H9 (cell line): ENCODE measurements around the gene CDKN2D. TPM values are rescaled to one million over a fixed set of nuclear protein-coding genes. Genes with fewer than 3 reads are reported as not detected.

Experiments
- DNase-seq: peaks from one replicate; pipeline ENCODE4 v3.0.0-alpha.2; 2017
- H2AFZ ChIP-seq: one replicate; pipeline ENCODE4 v1.6.1; 2013; ENCODE audit warnings: mild to moderate bottlenecking, low read length, control low read depth, moderate library complexity
- H2AK5ac ChIP-seq: 2 replicates; pipeline ENCODE4 v1.6.1; 2013; ENCODE audit warnings: low read length, control low read depth, mixed read lengths; ENCODE audit not compliant: insufficient read length
- H2BK120ac ChIP-seq: one replicate; pipeline ENCODE4 v1.6.1; 2013; ENCODE audit warnings: low read depth, mild to moderate bottlenecking, low read length, control low read depth, inconsistent platforms; ENCODE audit not compliant: poor library complexity, severe bottlenecking
- H2BK12ac ChIP-seq: 2 replicates; pipeline ENCODE4 v1.6.1; 2013; ENCODE audit warnings: low read length, control low read depth, mixed read lengths, low read depth; ENCODE audit not compliant: insufficient read length
- H2BK15ac ChIP-seq: 2 replicates; pipeline ENCODE4 v1.6.1; 2013; ENCODE audit warnings: low read depth, low read length, control low read depth
- H2BK20ac ChIP-seq: one replicate; pipeline ENCODE4 v1.6.1; 2013; ENCODE audit warnings: low read depth, mild to moderate bottlenecking, low read length, control low read depth, inconsistent platforms; ENCODE audit not compliant: poor library complexity, severe bottlenecking
- H2BK5ac ChIP-seq: 2 replicates; pipeline ENCODE4 v1.6.1; 2013; ENCODE audit warnings: low read length, control low read depth, mixed read lengths; ENCODE audit not compliant: insufficient read length
- H3K14ac ChIP-seq: 2 replicates; pipeline ENCODE4 v1.6.1; 2013; ENCODE audit warnings: low read length, control low read depth; ENCODE audit not compliant: insufficient read depth
- H3K18ac ChIP-seq: 2 replicates; pipeline ENCODE4 v1.6.1; 2013; ENCODE audit warnings: low read depth, mild to moderate bottlenecking, mixed read lengths, low read length, control low read depth; ENCODE audit not compliant: insufficient read length
- H3K23ac ChIP-seq: 2 replicates; pipeline ENCODE4 v1.6.1; 2013; ENCODE audit warnings: low read length, control low read depth, mixed read lengths, low read depth; ENCODE audit not compliant: insufficient read length
- H3K23me2 ChIP-seq: 2 replicates; pipeline ENCODE4 v1.6.1; 2013; ENCODE audit warnings: low read depth, mild to moderate bottlenecking, mixed read lengths, low read length, control low read depth; ENCODE audit not compliant: insufficient read length, poor library complexity, severe bottlenecking
- H3K27ac ChIP-seq: 2 replicates; pipeline ENCODE4 v1.5.1; 2013; ENCODE audit warnings: low read length, control low read depth, mixed read lengths, low read depth; ENCODE audit not compliant: insufficient read length
- H3K27me3 ChIP-seq: 2 replicates; pipeline ENCODE4 v1.6.1; 2013; ENCODE audit warnings: low read length, control low read depth, inconsistent platforms; ENCODE audit not compliant: insufficient read depth
- H3K4ac ChIP-seq: 2 replicates; pipeline ENCODE4 v1.6.1; 2013; ENCODE audit warnings: low read depth, mild to moderate bottlenecking, control low read depth, inconsistent platforms, low read length, moderate library complexity
- H3K4me1 ChIP-seq: 2 replicates; pipeline ENCODE4 v1.6.1; 2013; ENCODE audit warnings: low read length, control low read depth, inconsistent platforms; ENCODE audit not compliant: insufficient read depth
- H3K4me2 ChIP-seq: 2 replicates; pipeline ENCODE4 v1.6.1; 2013; ENCODE audit warnings: low read length, control low read depth, mixed read lengths; ENCODE audit not compliant: insufficient read length, insufficient read depth
- H3K56ac ChIP-seq: 2 replicates; pipeline ENCODE4 v1.6.1; 2013; ENCODE audit warnings: low read depth, mild to moderate bottlenecking, mixed read lengths, low read length, control low read depth; ENCODE audit not compliant: insufficient read length
- H3K79me1 ChIP-seq: 2 replicates; pipeline ENCODE4 v1.6.1; 2013; ENCODE audit warnings: low read depth, mild to moderate bottlenecking, moderate library complexity, low read length, control low read depth, inconsistent platforms; ENCODE audit not compliant: insufficient read depth, poor library complexity, severe bottlenecking
- H3K79me2 ChIP-seq: 2 replicates; pipeline ENCODE4 v1.6.1; 2013; ENCODE audit warnings: low read length, control low read depth, inconsistent platforms; ENCODE audit not compliant: insufficient read depth
- H3K9ac ChIP-seq: 2 replicates; pipeline ENCODE4 v1.6.1; 2013; ENCODE audit warnings: low read length, control low read depth, mixed read lengths; ENCODE audit not compliant: insufficient read length; ENCODE audit errors: extremely low read depth
- H3K9me3 ChIP-seq: one replicate; pipeline ENCODE4 v1.6.1; 2013; ENCODE audit warnings: low read depth, low read length, inconsistent platforms; ENCODE audit not compliant: control insufficient read depth
- H3T11ph ChIP-seq: one replicate; pipeline ENCODE4 v1.6.1; 2013; ENCODE audit warnings: mild to moderate bottlenecking, low read length, control low read depth, inconsistent platforms
- H4K20me1 ChIP-seq: one replicate; pipeline ENCODE4 v1.6.1; 2013; ENCODE audit not compliant: control insufficient read depth, insufficient read length, insufficient read depth
- H4K5ac ChIP-seq: 2 replicates; pipeline ENCODE4 v1.6.1; 2013; ENCODE audit warnings: low read depth, mild to moderate bottlenecking, mixed read lengths, low read length, control low read depth; ENCODE audit not compliant: insufficient read length
- H4K8ac ChIP-seq: replicated peaks from 2 replicates; pipeline ENCODE4 v1.6.1; 2013; ENCODE audit warnings: low read length, control low read depth, mixed read lengths, low read depth; ENCODE audit not compliant: insufficient read length
- H4K91ac ChIP-seq: 2 replicates; pipeline ENCODE4 v1.6.1; 2013; ENCODE audit warnings: low read depth, mild to moderate bottlenecking, moderate library complexity, mixed read lengths, low read length, control low read depth; ENCODE audit not compliant: insufficient read length
- H3K27ac Mint-ChIP-seq, 3 experiments: 2 replicates in 2 of 3; 3 replicates in 1 of 3; pipeline ENCODE4 v1.8.0; 2020 to 2021; ENCODE audit warnings: mixed read lengths in 3 of 3, mild to moderate bottlenecking in 1 of 3, moderate library complexity in 1 of 3
- H3K27me3 Mint-ChIP-seq: 2 replicates; pipeline ENCODE4 v1.8.0; 2021; ENCODE audit warnings: low read depth, mild to moderate bottlenecking, moderate library complexity, mixed read lengths
- H3K36me3 Mint-ChIP-seq, 3 experiments: 2 replicates in 2 of 3; 3 replicates in 1 of 3; pipeline ENCODE4 v1.8.0; 2020 to 2021; ENCODE audit warnings: low read depth in 3 of 3, mixed read lengths in 3 of 3; ENCODE audit not compliant: insufficient read depth in 1 of 3
- H3K4me1 Mint-ChIP-seq, 2 experiments: 2 replicates each; pipeline ENCODE4 v1.8.0; 2020; ENCODE audit warnings: mixed read lengths in 2 of 2
- H3K4me3 Mint-ChIP-seq, 2 experiments: 2 replicates in 1 of 2; 3 replicates in 1 of 2; pipeline ENCODE4 v1.8.0; 2020 to 2021; ENCODE audit warnings: mild to moderate bottlenecking in 2 of 2, mixed read lengths in 2 of 2, moderate library complexity in 1 of 2
- H3K9me3 Mint-ChIP-seq, 2 experiments: 2 replicates in 1 of 2; 3 replicates in 1 of 2; pipeline ENCODE4 v1.8.0; 2020; ENCODE audit warnings: mild to moderate bottlenecking in 2 of 2, mixed read lengths in 2 of 2, moderate library complexity in 1 of 2
- CTCF ChIP-seq: fragments of 200-600 bp; sonication (generic); conservative IDR thresholded peaks from 3 replicates; pipeline ENCODE4 v1.8.0; 2021; ENCODE audit warnings: antibody characterized with exemption, mild to moderate bottlenecking
- WGBS: extraction: QIAGEN DNeasy Blood & Tissue Kit; methylation state at CpG from one replicate; pipeline ENCODE4 v1.1.7; 2013; ENCODE audit warnings: missing lambda C conversion rate, low lambda C conversion rate, mixed read lengths; ENCODE audit not compliant: insufficient read length; ENCODE audit errors: extremely low coverage; 5-methylcytosine and 5-hydroxymethylcytosine counted together
- total RNA-seq: library from RNA; stranded (reverse); gene quantifications from 2 replicates; pipeline ENCODE4 v1.2.1, GENCODE V29; 2021

Gene CDKN2D
- total RNA-seq, 1 experiment from 2014 or later = 2.8 TPM

- Mint-ChIP-seq H3K27me3 (peaks cover 20% of the 10 kb centered on the region), H3K4me1 (peaks cover 19 to 27% of the 10 kb centered on the region in 2 experiments), H3K4me3 (no peak overlapping the region), H3K36me3 (no peaks in the 10 kb centered on the region), H3K9me3 (no peaks in the 10 kb centered on the region), H3K27ac (no peak overlapping the region)
- H2BK15ac ChIP-seq = no peak overlapping the region
- H4K20me1 ChIP-seq = no peaks in the 10 kb centered on the region
- no peaks in the 10 kb centered on the region for H3K79me2 ChIP-seq
- H3K4me1 ChIP-seq = no peaks in the 10 kb centered on the region; the same call in 1 of the 2 replicates
- H3K9me3 ChIP-seq = no peaks in the 10 kb centered on the region
- no peak overlapping the region for H2AK5ac ChIP-seq
- H3K4ac ChIP-seq = no peak overlapping the region
- no peak overlapping the region for H2BK20ac ChIP-seq
- no CpG with 5 or more reads among the region's 15 CpGs for WGBS
- no peaks in the 10 kb centered on the region for H3K79me1 ChIP-seq
- H3K18ac ChIP-seq = no peak overlapping the region
- no peak overlapping the region for H3K4me2 ChIP-seq
- H2BK12ac ChIP-seq = no peak overlapping the region
- no peak overlapping the region for H2BK5ac ChIP-seq
- no peaks in the 10 kb centered on the region; the same call in 1 of the 2 replicates for H3K27me3 ChIP-seq
- no peak overlapping the region for H3K23ac ChIP-seq
- no peak overlapping the region for H4K91ac ChIP-seq
- no peak overlapping the region for H3K14ac ChIP-seq
- no peak overlapping the region for H3K27ac ChIP-seq
- H3K56ac ChIP-seq = no peak overlapping the region
- TF ChIP-seq CTCF = no peak
- H2AFZ ChIP-seq = no peak overlapping the region
- H3T11ph ChIP-seq = no peak overlapping the region
- no peak overlapping the region for H3K9ac ChIP-seq
- H2BK120ac ChIP-seq = no peak overlapping the region
- no peak overlapping the region for H4K5ac ChIP-seq
- peaks cover 12% of the 10 kb centered on the region for H3K23me2 ChIP-seq
- no peak for DNase-seq
- no peak overlapping the region for H4K8ac ChIP-seq
Observed at GRCh38 chr19:10520652-10521318, 48.0 kb downstream of the CDKN2D start.
